Suprapubic skin (tissue), 4 donors: ENCODE data around the gene PTPRF.

Experiments
- CTCF ChIP-seq, 2 donors: fragments of 200-600 bp in 1 of 2; fragments of 450-650 bp in 1 of 2; sonication (generic) in 1 of 2; IDR thresholded peaks; one replicate each; pipeline ENCODE4 v1.5.1; 2016 to 2019; ENCODE audit warnings: antibody characterized with exemption in 2 of 2, mild to moderate bottlenecking in 1 of 2, moderate library complexity in 1 of 2
- EP300 ChIP-seq: sonication (generic); formaldehyde crosslinking; IDR thresholded peaks from one replicate; pipeline ENCODE4 v1.6.1; 2017; ENCODE audit warnings: antibody characterized with exemption
- POLR2A ChIP-seq, 2 donors: fragments of 450-650 bp; IDR thresholded peaks; one replicate each; pipeline ENCODE4 v1.6.1; 2017; ENCODE audit warnings: antibody characterized with exemption in 2 of 2, mild to moderate bottlenecking in 2 of 2, moderate library complexity in 2 of 2
- POLR2AphosphoS5 ChIP-seq, 3 donors: sonication (generic); formaldehyde crosslinking; IDR thresholded peaks; one replicate each; pipeline ENCODE4 v1.6.1; 2017; ENCODE audit warnings: antibody characterized with exemption in 3 of 3

- no peak for TF ChIP-seq CTCF (IDR thresholded peaks at IDR 0.05)
- TF ChIP-seq POLR2A (IDR thresholded peaks at IDR 0.05), result no peak
- no peak for TF ChIP-seq EP300
- TF ChIP-seq POLR2AphosphoS5 (IDR thresholded peaks at IDR 0.05), result no peak
Observed at GRCh38 chr1:43673261-43673660, 142.6 kb downstream of the PTPRF start.
